HG03469 (cell line): ENCODE measurements around the gene FGFR2.

ENCODE experiments used
- ATAC-seq: cut with Tn5 transposase; IDR thresholded peaks from one replicate; pipeline ENCODE4 v1.9.1; 2021; ENCODE audit warnings: mild to moderate bottlenecking, moderate library complexity, moderate number of reproducible peaks; ENCODE audit not compliant: unreplicated experiment

FGFR2 gene

GRCh38 chr10:121610798-121611323 is 12.6 kb upstream of the FGFR2 start:
- ATAC-seq, result no peak

- ATAC-seq, result no peak
Observed at GRCh38 chr10:121609426-121610380, 11.5 kb upstream of the FGFR2 start.

DNA sequence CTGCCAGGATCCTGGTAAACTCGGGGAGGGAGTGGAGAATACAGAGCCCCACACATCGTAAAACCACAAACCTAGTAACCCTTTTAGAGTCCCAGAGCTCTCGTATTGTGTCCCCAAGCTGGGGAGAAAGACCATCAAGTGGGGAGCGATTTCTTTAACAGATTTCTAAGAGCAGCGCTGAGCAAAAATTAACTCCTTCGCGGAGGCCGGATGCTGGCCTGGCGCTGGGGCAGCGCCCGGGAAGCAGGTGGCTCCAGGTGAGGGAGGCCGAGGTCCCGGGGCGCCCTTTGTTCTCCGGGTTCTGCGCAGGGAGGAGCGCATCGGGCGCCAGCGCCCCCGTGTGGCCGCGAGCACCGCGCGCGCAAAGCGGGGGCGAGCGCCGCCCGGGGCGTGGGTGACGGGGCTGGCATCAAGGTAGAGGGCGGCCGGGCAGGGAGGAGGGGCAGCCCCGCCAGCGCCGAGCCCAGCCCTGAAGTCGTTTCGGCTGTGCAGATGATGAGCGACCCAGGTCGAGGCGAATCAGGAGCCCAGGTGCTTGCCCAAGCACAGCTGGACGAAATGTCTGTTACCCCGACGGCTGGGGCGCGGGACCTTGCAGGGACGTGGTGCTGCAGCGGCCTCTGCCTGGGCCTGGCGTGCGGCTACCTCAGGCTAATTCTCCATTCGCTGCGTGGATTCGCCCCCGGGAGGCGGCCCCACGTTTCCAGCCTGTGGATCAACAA is 10.4 kb upstream of the FGFR2 start:
- ATAC-seq, result no peak

DNA sequence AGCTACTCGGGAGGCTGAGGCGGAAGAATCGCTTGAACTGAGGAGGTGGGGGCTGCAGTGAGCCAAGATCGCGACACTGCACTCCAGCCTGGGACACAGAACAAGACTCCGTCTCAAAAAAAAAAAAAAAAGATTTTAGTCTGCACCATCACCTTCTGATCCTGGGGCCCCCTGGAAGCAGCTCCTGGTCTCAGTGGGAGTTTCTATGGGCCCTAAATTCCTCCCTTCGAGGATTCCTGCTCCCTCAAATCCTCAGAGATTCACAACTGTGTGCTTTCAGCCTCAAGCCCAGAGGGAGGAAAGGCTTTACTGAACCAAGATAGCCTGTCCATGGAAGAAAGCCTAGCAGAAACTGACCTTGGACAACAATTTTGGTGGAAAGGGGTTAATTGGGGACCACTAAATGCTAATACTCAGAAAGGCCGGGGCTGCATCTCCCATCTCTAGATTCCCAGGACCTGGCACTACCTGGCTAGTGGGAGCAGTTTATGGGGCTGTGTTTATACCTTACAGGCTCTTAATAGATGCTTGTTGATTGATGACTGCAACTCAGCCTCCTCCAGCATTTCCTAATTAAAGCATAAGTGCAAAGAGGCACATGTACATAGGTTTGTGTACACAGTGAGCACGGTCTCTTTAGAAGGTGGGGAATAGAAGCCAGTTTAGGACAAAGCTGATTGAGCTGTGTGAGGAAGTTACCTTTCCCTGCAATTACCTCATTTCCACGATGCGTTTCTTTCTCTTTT is 9.2 kb upstream of the FGFR2 start:
- ATAC-seq, result no peak

DNA sequence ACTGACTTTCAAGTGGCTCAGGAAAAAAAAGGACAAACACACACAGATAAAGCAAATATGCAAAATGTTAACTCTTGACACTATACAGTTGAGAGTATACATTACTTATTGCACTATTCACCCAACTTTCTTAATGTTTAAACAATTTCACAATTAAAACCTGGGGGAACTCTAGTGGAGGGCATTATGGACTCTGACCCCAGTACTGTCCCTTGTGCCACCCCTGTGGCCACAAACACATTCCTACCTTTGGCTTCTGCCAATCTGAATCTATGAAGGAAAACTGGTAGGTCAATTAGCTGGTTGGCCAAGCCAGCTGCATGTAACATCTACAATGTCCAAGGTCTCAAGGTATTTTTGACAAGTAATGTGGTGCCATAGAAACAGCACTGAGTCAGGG is 7.5 kb upstream of the FGFR2 start:
- ATAC-seq, result no peak

DNA sequence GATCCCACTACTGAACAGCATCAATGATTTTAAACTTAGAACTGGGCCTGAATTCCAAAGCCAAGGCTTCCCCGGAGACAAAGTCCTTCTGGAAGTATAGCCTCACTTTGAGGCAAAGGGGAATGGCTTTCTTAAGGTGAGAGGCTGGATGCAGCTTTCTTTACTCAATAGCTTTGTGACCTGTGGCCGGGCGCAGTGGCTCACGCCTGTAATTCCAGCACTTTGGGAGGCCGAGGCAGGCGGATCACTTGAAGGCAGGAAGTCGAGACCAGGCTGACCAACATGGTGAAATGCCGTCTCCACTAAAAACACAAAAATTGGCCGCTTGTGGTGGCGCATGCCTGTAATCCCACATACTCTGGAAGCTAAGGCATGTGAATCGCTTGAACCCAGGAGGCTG is 3.2 kb upstream of the FGFR2 start:
- ATAC-seq, result no peak

DNA sequence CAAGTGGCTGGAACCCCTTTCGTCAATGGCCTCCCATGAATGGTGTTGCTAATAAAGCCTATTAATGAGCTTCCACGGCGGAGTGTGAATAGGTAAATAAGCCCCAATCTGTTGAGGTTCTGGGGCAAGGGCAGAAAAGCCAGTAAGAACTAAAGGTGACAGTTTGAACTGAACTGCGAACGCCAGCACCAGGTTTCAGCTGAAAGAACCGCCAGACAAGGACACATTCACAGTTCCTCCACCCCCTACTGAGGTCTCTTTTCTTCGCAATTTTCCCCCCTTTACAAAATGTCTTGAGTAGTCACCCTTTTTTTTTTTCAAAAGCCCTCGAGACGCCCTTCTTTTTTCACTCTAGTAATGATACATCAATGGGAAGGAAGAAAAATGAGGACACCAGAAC is 2.4 kb upstream of the FGFR2 start:
- ATAC-seq, result no peak

GRCh38 chr10:121599947-121600346 is 1.7 kb upstream of the FGFR2 start:
- ATAC-seq, result no peak

GRCh38 chr10:121597504-121598262 is 561 bp downstream of the FGFR2 start:
- ATAC-seq, result no peak

DNA sequence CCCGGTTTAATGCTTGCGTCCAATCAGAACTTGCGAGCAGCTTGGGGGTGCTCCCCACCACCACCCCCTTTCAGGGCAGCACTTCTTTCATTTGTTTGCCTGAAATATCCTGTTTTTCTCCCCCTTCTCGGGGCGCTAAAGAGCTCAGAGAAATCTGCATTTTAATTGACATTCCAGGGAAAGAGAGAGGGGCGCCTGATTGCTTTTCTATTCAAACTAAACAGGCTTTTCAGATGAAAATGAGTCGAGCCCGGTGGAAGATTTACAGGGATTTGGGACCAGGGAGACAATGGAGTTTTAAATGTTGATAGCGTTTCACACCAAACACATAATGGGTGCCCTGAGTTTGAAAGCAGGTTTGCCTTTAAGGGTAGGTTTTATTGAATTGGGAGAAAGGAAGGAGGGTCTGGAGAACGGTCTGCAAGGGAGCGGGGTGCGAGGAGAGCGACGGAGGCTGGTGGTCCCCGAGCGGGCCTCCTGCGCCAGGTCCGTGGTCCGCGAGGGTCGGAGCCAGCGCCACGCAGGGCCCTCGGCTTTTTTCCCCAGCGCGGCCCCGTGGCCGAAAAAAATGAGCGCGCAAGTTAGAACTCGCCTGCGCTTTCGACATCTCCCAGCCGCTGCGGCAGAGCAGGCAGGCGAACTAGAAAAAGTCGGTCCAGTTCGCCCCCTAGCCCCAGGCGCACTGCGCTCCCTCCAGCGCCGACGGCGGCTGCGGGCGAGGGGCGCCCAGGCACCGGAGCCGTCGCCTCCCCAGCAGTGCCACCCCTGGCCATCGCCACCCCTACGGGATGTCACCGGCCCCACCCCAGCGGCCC is 1.3 kb downstream of the FGFR2 start:
- no peak for ATAC-seq

- no peak for ATAC-seq
Observed at GRCh38 chr10:121595806-121596688, 2.2 kb downstream of the FGFR2 start.

- ATAC-seq, result no peak
Observed at GRCh38 chr10:121595351-121595805, 2.9 kb downstream of the FGFR2 start.

- ATAC-seq, result no peak
Observed at GRCh38 chr10:121594623-121595350, 3.5 kb downstream of the FGFR2 start.

GRCh38 chr10:121594076-121594475 is 4.2 kb downstream of the FGFR2 start:
- ATAC-seq, result no peak

- no peak for ATAC-seq
Observed at GRCh38 chr10:121593281-121594075, 4.8 kb downstream of the FGFR2 start.

GRCh38 chr10:121592155-121592890 is 5.9 kb downstream of the FGFR2 start:
- ATAC-seq, result no peak
